ENCODE measurements around the gene FAM151A.

FAM151A gene

GRCh38 chr1:54611621-54612020, 11.7 kb downstream of the FAM151A start:
- TF ChIP-seq MAX (IDR thresholded peaks at IDR 0.05; ENCODE audit: low read depth, low read length) (no peak), MYC (IDR thresholded peaks at IDR 0.05; ENCODE audit: low read depth, low read length) (no peak), CTCF (IDR thresholded peaks at IDR 0.05; ENCODE audit: low read depth, low read length) (no peak), POLR2A (IDR thresholded peaks at IDR 0.05; ENCODE audit: extremely low read depth, insufficient read length) (no peak)
- no peak overlapping the region for H3K4me3 ChIP-seq (ENCODE audit: low read depth, low read length)
- DNase-seq (ENCODE audit: low read depth): no peak

GRCh38 chr1:54610601-54611580, 12.4 kb downstream of the FAM151A start:
- no peak for TF ChIP-seq CTCF (IDR thresholded peaks at IDR 0.05; ENCODE audit: low read depth, low read length)
- no peak for TF ChIP-seq MAX (IDR thresholded peaks at IDR 0.05; ENCODE audit: low read depth, low read length)
- TF ChIP-seq MYC (IDR thresholded peaks at IDR 0.05; ENCODE audit: low read depth, low read length): no peak
- TF ChIP-seq POLR2A (IDR thresholded peaks at IDR 0.05; ENCODE audit: extremely low read depth, insufficient read length): no peak
- no peak overlapping the region for H3K4me3 ChIP-seq (ENCODE audit: low read depth, low read length)
- no peak for DNase-seq (ENCODE audit: low read depth)

GRCh38 chr1:54610048-54610447, 13.3 kb downstream of the FAM151A start:
- no peak for TF ChIP-seq MYC (IDR thresholded peaks at IDR 0.05; ENCODE audit: low read depth, low read length)
- no peak for TF ChIP-seq CTCF (IDR thresholded peaks at IDR 0.05; ENCODE audit: low read depth, low read length)
- no peak for TF ChIP-seq POLR2A (IDR thresholded peaks at IDR 0.05; ENCODE audit: extremely low read depth, insufficient read length)
- TF ChIP-seq MAX (IDR thresholded peaks at IDR 0.05; ENCODE audit: low read depth, low read length): no peak
- no peak for DNase-seq (ENCODE audit: low read depth)
- H3K4me3 ChIP-seq (ENCODE audit: low read depth, low read length): no peak overlapping the region

GRCh38 chr1:54609301-54609921, 13.9 kb downstream of the FAM151A start:
- no peak for TF ChIP-seq CTCF (IDR thresholded peaks at IDR 0.05; ENCODE audit: low read depth, low read length)
- no peak for TF ChIP-seq POLR2A (IDR thresholded peaks at IDR 0.05; ENCODE audit: extremely low read depth, insufficient read length)
- no peak for TF ChIP-seq MYC (IDR thresholded peaks at IDR 0.05; ENCODE audit: low read depth, low read length)
- no peak for TF ChIP-seq MAX (IDR thresholded peaks at IDR 0.05; ENCODE audit: low read depth, low read length)
- no peak overlapping the region for H3K4me3 ChIP-seq (ENCODE audit: low read depth, low read length)
- peak; percentile 22 for DNase-seq (ENCODE audit: low read depth)

GRCh38 chr1:54608566-54609230, 14.6 kb downstream of the FAM151A start:
- no peak for TF ChIP-seq POLR2A (IDR thresholded peaks at IDR 0.05; ENCODE audit: extremely low read depth, insufficient read length)
- no peak for TF ChIP-seq MAX (IDR thresholded peaks at IDR 0.05; ENCODE audit: low read depth, low read length)
- TF ChIP-seq MYC (IDR thresholded peaks at IDR 0.05; ENCODE audit: low read depth, low read length): no peak
- no peak for TF ChIP-seq CTCF (IDR thresholded peaks at IDR 0.05; ENCODE audit: low read depth, low read length)
- DNase-seq (ENCODE audit: low read depth): peak; percentile 59
- no peak overlapping the region for H3K4me3 ChIP-seq (ENCODE audit: low read depth, low read length)
